CD4-positive, alpha-beta T cell (primary cell): ENCODE data around the gene PLRG1. TPM values are rescaled to one million over a fixed set of nuclear protein-coding genes. Genes with fewer than 3 reads are reported as not detected.

ENCODE experiments used
- ATAC-seq: fragments of 200-7000 bp; cut with Tn5 transposase; one replicate; pipeline ENCODE4 v1.10.0; 2022; ENCODE audit warnings: mild to moderate bottlenecking; ENCODE audit not compliant: poor library complexity
- CTCF ChIA-PET: fragments of 350-600 bp; sonication (Branson Sonifier 250); formaldehyde crosslinking; loops from one replicate; lab custom pipeline; 2021; ENCODE audit warnings: antibody characterized with exemption, inconsistent platforms; lab: Charles Lee
- POLR2A ChIA-PET: fragments of 350-600 bp; sonication (Branson Sonifier 250); formaldehyde crosslinking; loops from one replicate; lab custom pipeline; 2021; ENCODE audit warnings: antibody characterized with exemption, inconsistent platforms; lab: Charles Lee
- DNase-seq, 14 experiments: peaks; one replicate each; pipeline ENCODE4 v3.0.0-alpha.2; 2013 to 2020; ENCODE audit warnings: mixed read lengths in 2 of 14
- H3K27ac ChIP-seq, 2 donors: one replicate each; pipeline versions ENCODE4 v1.5.1 to v1.7.0; 2013; ENCODE audit warnings: low read length in 2 of 2, low read depth in 1 of 2, mild to moderate bottlenecking in 1 of 2
- H3K27me3 ChIP-seq, 2 experiments: 1 replicate in 1 of 2; 2 replicates in 1 of 2; pipeline versions ENCODE4 v1.6.1 to v1.7.0; 2013; ENCODE audit warnings: low read length in 2 of 2, control low read depth in 1 of 2, mild to moderate bottlenecking in 1 of 2, moderate library complexity in 1 of 2; ENCODE audit not compliant: insufficient read depth in 2 of 2, control insufficient read depth in 1 of 2
- H3K36me3 ChIP-seq: one replicate; pipeline ENCODE4 v1.6.1; 2013; ENCODE audit warnings: low read length, control low read depth; ENCODE audit not compliant: insufficient read depth
- H3K4me1 ChIP-seq: one replicate; pipeline ENCODE4 v1.6.1; 2013; ENCODE audit warnings: low read length, control low read depth; ENCODE audit not compliant: insufficient read depth
- H3K4me3 ChIP-seq: one replicate; pipeline ENCODE4 v1.5.1; 2013; ENCODE audit warnings: mild to moderate bottlenecking, low read length, moderate library complexity
- H3K9me3 ChIP-seq, 2 experiments: 1 replicate in 1 of 2; 2 replicates in 1 of 2; pipeline versions ENCODE4 v1.6.1 to v1.7.0; 2013; ENCODE audit warnings: low read length in 2 of 2, mild to moderate bottlenecking in 2 of 2, control low read depth in 1 of 2, moderate library complexity in 1 of 2; ENCODE audit not compliant: control insufficient read depth in 1 of 2, insufficient read depth in 1 of 2
- H3K27ac Mint-ChIP-seq: one replicate; pipeline ENCODE4 v1.8.0; 2020; ENCODE audit warnings: mixed read lengths
- H3K27me3 Mint-ChIP-seq: one replicate; pipeline ENCODE4 v1.8.0; 2021; ENCODE audit warnings: mixed read lengths
- H3K36me3 Mint-ChIP-seq: one replicate; pipeline ENCODE4 v1.8.0; 2021; ENCODE audit warnings: low read depth, mixed read lengths
- H3K4me1 Mint-ChIP-seq: one replicate; pipeline ENCODE4 v1.8.0; 2021; ENCODE audit warnings: low read depth, mixed read lengths
- H3K4me3 Mint-ChIP-seq: one replicate; pipeline ENCODE4 v1.8.0; 2020; ENCODE audit warnings: mild to moderate bottlenecking, mixed read lengths
- H3K9me3 Mint-ChIP-seq: one replicate; pipeline ENCODE4 v1.8.0; 2020; ENCODE audit warnings: mixed read lengths
- CTCF ChIP-seq: fragments of 200-600 bp; IDR thresholded peaks from one replicate; pipeline ENCODE4 v1.8.0; 2022; ENCODE audit warnings: antibody characterized with exemption, mild to moderate bottlenecking
- intact Hi-C, 2 experiments: fragments of 100-400 bp; cut with DNase I in 1 of 2; cut with micrococcal nuclease in 1 of 2; formaldehyde crosslinking; loops; one replicate each; pipeline versions ENCODE4 v1.15.1 to v1.9.0; 2023 to 2025; cut with DNase I, micrococcal nuclease
- total RNA-seq, 174 experiments: library from RNA in 2 of 174; stranded (reverse) in 2 of 174; gene quantifications; one replicate each; pipeline ENCODE4 v1.2.3 and lab custom pipeline; 2021 to 2026

Gene PLRG1
- total RNA-seq, 2 experiments from 2014 or later = 41.1 to 44.8 TPM

- Mint-ChIP-seq H3K36me3 (no peaks in the 10 kb centered on the region), H3K4me1 (no peaks in the 10 kb centered on the region), H3K27me3 (peaks cover 26% of the 10 kb centered on the region), H3K9me3 (no peaks in the 10 kb centered on the region), H3K27ac (no peak within 1 kb of the TSS), H3K4me3 (no peak within 1 kb of the TSS)
- Histone ChIP-seq H3K4me3 (no peak within 1 kb of the TSS), H3K27me3 (peaks cover 0 to 9% of the 10 kb centered on the region in 2 experiments), H3K36me3 (no peaks in the 10 kb centered on the region), H3K9me3 (no peaks in the 10 kb centered on the region), H3K27ac (no peak within 1 kb of the TSS), H3K4me1 (no peaks in the 10 kb centered on the region)
- DNase-seq (no peak), ATAC-seq (no peak)
- ChIA-PET POLR2A (no interaction called here), CTCF (no interaction called here)
- no peak for TF ChIP-seq CTCF
- intact Hi-C loops = no loop called here
Measured at GRCh38 chr4:154590329-154591006, 40.3 kb upstream of the PLRG1 start, which contains the start of gene FGA. Gene FGA, minus strand, starts transcription at chr4:154590742. Its CDS starts 55 bp downstream, at chr4:154590687.

GRCh38 chr4:154589296-154590197 is 39.3 kb upstream of the PLRG1 start:
- no peak overlapping the region for H3K4me3 Mint-ChIP-seq
- H3K27ac Mint-ChIP-seq = no peak overlapping the region
- peaks cover 26% of the 10 kb centered on the region for H3K27me3 Mint-ChIP-seq

GRCh38 chr4:154588198-154588597 is 38.0 kb upstream of the PLRG1 start:
- TF ChIP-seq CTCF = no peak
- Mint-ChIP-seq H3K4me1 (no peaks in the 10 kb centered on the region), H3K27ac (no peak overlapping the region), H3K9me3 (no peaks in the 10 kb centered on the region), H3K4me3 (no peak overlapping the region), H3K36me3 (no peaks in the 10 kb centered on the region), H3K27me3 (peaks cover 23% of the 10 kb centered on the region)
- ATAC-seq (no peak), DNase-seq (no peak)
- CTCF ChIA-PET = no interaction called here
- Histone ChIP-seq H3K4me3 (no peak overlapping the region), H3K9me3 (no peaks in the 10 kb centered on the region), H3K27ac (no peak overlapping the region), H3K36me3 (no peaks in the 10 kb centered on the region), H3K27me3 (peaks cover 0 to 9% of the 10 kb centered on the region in 2 experiments), H3K4me1 (no peaks in the 10 kb centered on the region)
- intact Hi-C loops = no loop called here
- POLR2A ChIA-PET = no interaction called here

More at GRCh38 chr4:154589296-154590197, 39.3 kb upstream of the PLRG1 start:
- CTCF ChIA-PET = no interaction called here
- TF ChIP-seq CTCF = no peak
- no peak overlapping the region for H3K4me3 ChIP-seq
- Mint-ChIP-seq H3K4me1 (no peaks in the 10 kb centered on the region), H3K9me3 (no peaks in the 10 kb centered on the region), H3K36me3 (no peaks in the 10 kb centered on the region)
- H3K4me1 ChIP-seq = no peaks in the 10 kb centered on the region
- POLR2A ChIA-PET = no interaction called here
- DNase-seq (no peak), ATAC-seq (no peak)
- intact Hi-C loops = no loop called here
- H3K27me3 ChIP-seq = peaks cover 0 to 9% of the 10 kb centered on the region in 2 experiments
- H3K9me3 ChIP-seq = no peaks in the 10 kb centered on the region
- no peaks in the 10 kb centered on the region for H3K36me3 ChIP-seq
- no peak overlapping the region for H3K27ac ChIP-seq
